Activated naive CD8-positive, alpha-beta T cell (primary cell): ENCODE measurements around the gene NUDT14.

Experiments
- H3K27ac Mint-ChIP-seq: one replicate; pipeline ENCODE4 v1.8.0; 2021; ENCODE audit warnings: mixed read lengths
- H3K27me3 Mint-ChIP-seq: one replicate; pipeline ENCODE4 v1.8.0; 2021; ENCODE audit warnings: mixed read lengths
- H3K36me3 Mint-ChIP-seq: one replicate; pipeline ENCODE4 v1.8.0; 2021; ENCODE audit warnings: mixed read lengths
- H3K4me1 Mint-ChIP-seq: one replicate; pipeline ENCODE4 v1.8.0; 2021; ENCODE audit warnings: low read depth, mixed read lengths
- H3K4me3 Mint-ChIP-seq: one replicate; pipeline ENCODE4 v1.8.0; 2021; ENCODE audit warnings: mild to moderate bottlenecking, mixed read lengths
- H3K9me3 Mint-ChIP-seq: one replicate; pipeline ENCODE4 v1.8.0; 2021; ENCODE audit warnings: low read depth, mixed read lengths

Gene NUDT14

GRCh38 chr14:105180592-105181548 lies at the start of gene NUDT14:
Gene NUDT14 (minus strand): TSS chr14:105181312. CDS start chr14:105181209, 103 bp downstream.
- no peaks in the 10 kb centered on the region for H3K36me3 Mint-ChIP-seq
- H3K27me3 Mint-ChIP-seq = no peaks in the 10 kb centered on the region
- H3K4me1 Mint-ChIP-seq = peaks cover 10% of the 10 kb centered on the region
- H3K27ac Mint-ChIP-seq = no peak within 1 kb of the TSS
- H3K9me3 Mint-ChIP-seq = no peaks in the 10 kb centered on the region
- H3K4me3 Mint-ChIP-seq = peak within 1 kb of the TSS; percentile 69

GRCh38 chr14:105229099-105229655 lies 48.1 kb upstream of the NUDT14 start:
- no peak overlapping the region for H3K27ac Mint-ChIP-seq
- H3K9me3 Mint-ChIP-seq = no peaks in the 10 kb centered on the region
- no peaks in the 10 kb centered on the region for H3K27me3 Mint-ChIP-seq
- no peaks in the 10 kb centered on the region for H3K36me3 Mint-ChIP-seq
- no peaks in the 10 kb centered on the region for H3K4me1 Mint-ChIP-seq
- H3K4me3 Mint-ChIP-seq = no peak overlapping the region

GRCh38 chr14:105228562-105228961 lies 47.5 kb upstream of the NUDT14 start:
- no peak overlapping the region for H3K27ac Mint-ChIP-seq
- no peaks in the 10 kb centered on the region for H3K9me3 Mint-ChIP-seq
- H3K4me3 Mint-ChIP-seq = no peak overlapping the region
- H3K36me3 Mint-ChIP-seq = no peaks in the 10 kb centered on the region
- H3K27me3 Mint-ChIP-seq = no peaks in the 10 kb centered on the region
- H3K4me1 Mint-ChIP-seq = no peaks in the 10 kb centered on the region

GRCh38 chr14:105227346-105227745 lies 46.2 kb upstream of the NUDT14 start:
- Mint-ChIP-seq H3K4me3 (no peak overlapping the region), H3K36me3 (peaks cover 3% of the 10 kb centered on the region), H3K4me1 (no peaks in the 10 kb centered on the region), H3K27me3 (no peaks in the 10 kb centered on the region), H3K27ac (no peak overlapping the region), H3K9me3 (no peaks in the 10 kb centered on the region)

GRCh38 chr14:105226198-105226597 lies 45.1 kb upstream of the NUDT14 start:
- H3K27me3 Mint-ChIP-seq = no peaks in the 10 kb centered on the region
- no peaks in the 10 kb centered on the region for H3K9me3 Mint-ChIP-seq
- no peak overlapping the region for H3K27ac Mint-ChIP-seq
- H3K4me1 Mint-ChIP-seq = no peaks in the 10 kb centered on the region
- H3K36me3 Mint-ChIP-seq = peaks cover 3% of the 10 kb centered on the region
- H3K4me3 Mint-ChIP-seq = no peak overlapping the region

GRCh38 chr14:105224845-105225570 lies 43.9 kb upstream of the NUDT14 start:
- Mint-ChIP-seq H3K36me3 (peaks cover 3% of the 10 kb centered on the region), H3K9me3 (no peaks in the 10 kb centered on the region), H3K4me3 (no peak overlapping the region), H3K27me3 (no peaks in the 10 kb centered on the region), H3K4me1 (no peaks in the 10 kb centered on the region), H3K27ac (no peak overlapping the region)

GRCh38 chr14:105223770-105224544 lies 42.8 kb upstream of the NUDT14 start:
- H3K9me3 Mint-ChIP-seq = no peaks in the 10 kb centered on the region
- H3K4me1 Mint-ChIP-seq = no peaks in the 10 kb centered on the region
- no peaks in the 10 kb centered on the region for H3K27me3 Mint-ChIP-seq
- no peak overlapping the region for H3K27ac Mint-ChIP-seq
- no peak overlapping the region for H3K4me3 Mint-ChIP-seq
- H3K36me3 Mint-ChIP-seq = peaks cover 3% of the 10 kb centered on the region

- Mint-ChIP-seq H3K27ac (no peak overlapping the region), H3K4me1 (no peaks in the 10 kb centered on the region), H3K27me3 (no peaks in the 10 kb centered on the region), H3K4me3 (no peak overlapping the region), H3K9me3 (no peaks in the 10 kb centered on the region), H3K36me3 (peaks cover 3% of the 10 kb centered on the region)
Observed at GRCh38 chr14:105223260-105223659, 42.1 kb upstream of the NUDT14 start.

- Mint-ChIP-seq H3K27me3 (no peaks in the 10 kb centered on the region), H3K9me3 (no peaks in the 10 kb centered on the region), H3K4me1 (no peaks in the 10 kb centered on the region), H3K4me3 (no peak overlapping the region), H3K27ac (no peak overlapping the region), H3K36me3 (peaks cover 3% of the 10 kb centered on the region)
Observed at GRCh38 chr14:105221598-105222178, 40.6 kb upstream of the NUDT14 start.

GRCh38 chr14:105220699-105221597 lies 39.8 kb upstream of the NUDT14 start:
- Mint-ChIP-seq H3K36me3 (peaks cover 3% of the 10 kb centered on the region), H3K27me3 (no peaks in the 10 kb centered on the region), H3K27ac (no peak overlapping the region), H3K4me1 (no peaks in the 10 kb centered on the region), H3K9me3 (no peaks in the 10 kb centered on the region), H3K4me3 (no peak overlapping the region)

- Mint-ChIP-seq H3K4me3 (no peak overlapping the region), H3K9me3 (no peaks in the 10 kb centered on the region), H3K27me3 (no peaks in the 10 kb centered on the region), H3K27ac (no peak overlapping the region), H3K4me1 (no peaks in the 10 kb centered on the region), H3K36me3 (peaks cover 8% of the 10 kb centered on the region)
Observed at GRCh38 chr14:105219753-105220152, 38.6 kb upstream of the NUDT14 start.

- Mint-ChIP-seq H3K27ac (no peak overlapping the region), H3K36me3 (peaks cover 8% of the 10 kb centered on the region), H3K4me3 (no peak overlapping the region), H3K4me1 (no peaks in the 10 kb centered on the region), H3K27me3 (no peaks in the 10 kb centered on the region), H3K9me3 (no peaks in the 10 kb centered on the region)
Observed at GRCh38 chr14:105219043-105219612, 38.0 kb upstream of the NUDT14 start.

- no peak overlapping the region for H3K4me3 Mint-ChIP-seq
- H3K9me3 Mint-ChIP-seq = no peaks in the 10 kb centered on the region
- H3K4me1 Mint-ChIP-seq = no peaks in the 10 kb centered on the region
- H3K36me3 Mint-ChIP-seq = peaks cover 8% of the 10 kb centered on the region
- no peaks in the 10 kb centered on the region for H3K27me3 Mint-ChIP-seq
- no peak overlapping the region for H3K27ac Mint-ChIP-seq
Observed at GRCh38 chr14:105218611-105219010, 37.5 kb upstream of the NUDT14 start.
